NCI-H526 treated with DMSO at 0.1 percent for 48 hours (cell line): ENCODE measurements around the gene CLIC5.

Experiments
- DNase-seq: peaks from one replicate; lab custom pipeline; 2025; lab: John Stamatoyannopoulos, UW

CLIC5 gene

DNA sequence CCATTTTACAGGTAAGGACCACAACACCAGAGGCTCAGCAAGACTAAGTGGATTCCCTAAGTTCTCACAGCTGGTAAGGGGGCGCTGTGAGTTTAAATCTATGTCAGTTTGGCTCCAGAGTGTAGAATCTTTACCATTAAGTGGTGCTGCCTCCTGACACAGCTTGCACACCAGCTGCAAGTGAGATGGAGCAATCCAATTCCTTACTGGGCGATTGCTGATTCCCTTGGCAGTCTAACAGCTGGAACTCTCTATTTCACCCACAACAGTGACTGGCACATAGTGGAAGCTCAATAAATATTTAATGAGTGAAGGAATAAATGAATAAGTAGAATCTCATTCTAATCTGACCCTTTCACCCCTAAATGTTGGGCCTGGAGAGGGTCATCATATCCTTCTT, 176.7 kb downstream of the CLIC5 start:
- DNase-seq = no peak

DNA sequence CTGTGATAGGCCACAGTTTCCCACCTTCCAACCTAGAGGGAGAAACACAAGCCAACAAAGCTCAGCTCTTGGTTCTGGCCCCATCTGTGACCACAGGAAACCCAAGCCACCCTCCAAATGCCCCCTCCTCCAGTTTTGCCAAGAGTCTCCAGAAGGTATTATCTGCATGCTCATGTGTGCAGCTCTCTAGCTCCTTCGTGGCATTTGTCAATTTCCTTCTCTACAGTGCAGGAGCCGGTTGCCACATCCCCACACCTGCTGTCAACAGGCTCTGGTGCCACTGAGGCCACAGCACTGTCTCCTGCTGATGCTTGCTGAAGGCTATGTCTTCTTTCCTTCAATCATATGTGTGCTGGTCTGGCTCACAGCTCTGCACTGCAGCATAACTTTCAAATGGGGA, 177.2 kb downstream of the CLIC5 start:
- DNase-seq = no peak

DNA sequence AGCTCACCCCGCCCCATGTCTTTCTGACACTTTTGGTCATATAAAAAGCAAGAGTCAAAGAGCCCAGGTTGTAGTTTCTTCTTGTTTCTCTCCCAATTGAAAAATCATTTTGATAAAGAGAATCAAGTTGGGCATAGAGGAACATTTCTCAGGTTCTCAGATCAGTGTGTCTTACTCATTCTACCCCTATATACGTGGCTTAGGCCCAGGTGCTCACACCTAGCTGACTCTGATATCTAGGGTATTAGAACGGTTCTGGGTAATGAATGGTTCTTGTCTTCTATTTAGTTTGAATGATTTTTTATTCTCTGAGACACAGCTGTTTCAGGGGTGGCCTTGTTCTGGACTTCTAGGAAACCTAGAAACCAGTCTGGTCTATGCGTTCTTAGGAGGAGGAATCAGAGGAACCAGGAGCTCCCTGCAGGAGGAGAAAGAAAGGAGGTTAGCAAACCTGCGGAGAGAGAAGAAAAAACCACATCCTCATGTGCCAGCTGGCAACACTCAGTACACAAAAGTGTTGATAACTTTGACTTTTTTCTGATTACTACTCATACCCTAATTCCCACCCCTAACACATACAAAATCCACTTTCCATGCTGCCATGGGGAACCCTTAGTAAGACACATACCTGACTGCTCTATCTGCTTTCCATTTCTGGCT, 178.0 kb downstream of the CLIC5 start:
- no peak for DNase-seq

DNA sequence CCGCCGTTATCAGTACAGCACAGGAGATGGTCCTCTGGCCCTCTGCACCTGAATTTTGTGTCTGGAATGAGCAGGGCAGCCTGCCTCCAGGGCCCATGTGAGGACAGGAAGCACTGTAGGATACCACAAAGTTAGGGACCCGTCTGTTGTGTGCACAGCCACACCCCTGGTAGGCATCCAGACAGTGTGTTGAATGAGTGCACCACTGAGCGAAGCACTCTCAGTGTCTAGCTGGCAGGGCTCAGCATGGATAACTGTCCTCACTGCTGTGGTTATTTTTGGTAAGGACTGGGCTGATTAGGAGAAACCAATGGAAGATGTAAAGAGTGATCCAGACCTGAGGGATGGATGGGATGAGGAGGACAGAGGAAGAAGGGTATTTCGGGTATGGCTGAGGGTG, 178.7 kb downstream of the CLIC5 start:
- no peak for DNase-seq

DNA sequence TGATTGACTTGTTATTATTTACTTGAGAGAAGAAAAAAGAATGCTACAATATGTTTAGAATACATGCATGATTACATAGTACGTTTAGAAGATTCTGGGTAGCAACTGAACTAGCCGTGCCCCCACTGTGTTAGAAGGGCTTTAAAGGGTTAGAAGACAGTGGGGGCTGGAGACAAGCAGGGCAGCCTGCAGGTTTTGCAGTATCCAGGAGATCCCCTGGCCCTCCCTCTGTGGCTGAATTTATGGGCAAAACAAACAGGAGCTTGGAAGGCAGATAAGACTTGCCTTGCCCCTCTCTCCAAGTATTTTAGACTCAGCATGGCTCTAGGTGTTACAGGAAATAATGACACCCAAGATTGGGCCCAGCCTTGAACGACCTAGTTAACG, 179.2 kb downstream of the CLIC5 start:
- DNase-seq = no peak

GRCh38 chr6:45835721-45836437, 179.8 kb downstream of the CLIC5 start:
- DNase-seq = no peak

DNA sequence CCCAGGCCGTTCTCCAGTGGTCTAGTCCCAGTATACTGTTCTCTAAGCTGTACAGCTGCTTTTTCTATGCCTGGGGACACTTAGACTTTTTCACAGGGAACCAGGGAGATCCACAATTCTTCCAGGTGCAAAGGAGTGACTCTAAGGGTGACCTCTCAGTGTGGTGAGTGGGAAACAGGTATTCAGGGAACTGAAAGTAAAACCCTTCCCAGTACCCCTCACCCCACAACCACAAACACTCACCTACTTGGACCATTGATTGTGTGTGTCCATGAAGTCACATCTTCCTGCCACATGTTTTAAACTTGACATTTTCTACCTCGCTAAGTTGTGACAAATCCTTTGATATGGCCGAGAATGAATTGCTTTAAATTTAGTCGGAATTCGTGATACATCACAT, 183.6 kb downstream of the CLIC5 start:
- no peak for DNase-seq
